ENCODE results near the gene ZNF555. TPM values are rescaled to one million over a fixed set of nuclear protein-coding genes. Genes with fewer than 3 reads are reported as not detected.

The ZNF555 gene
- total RNA-seq, 3 donors from 2014 or later (not counting 1 experiment from before 2014, with no cell fraction given) = 2.0 to 4.6 (median 2.9) TPM

DNA sequence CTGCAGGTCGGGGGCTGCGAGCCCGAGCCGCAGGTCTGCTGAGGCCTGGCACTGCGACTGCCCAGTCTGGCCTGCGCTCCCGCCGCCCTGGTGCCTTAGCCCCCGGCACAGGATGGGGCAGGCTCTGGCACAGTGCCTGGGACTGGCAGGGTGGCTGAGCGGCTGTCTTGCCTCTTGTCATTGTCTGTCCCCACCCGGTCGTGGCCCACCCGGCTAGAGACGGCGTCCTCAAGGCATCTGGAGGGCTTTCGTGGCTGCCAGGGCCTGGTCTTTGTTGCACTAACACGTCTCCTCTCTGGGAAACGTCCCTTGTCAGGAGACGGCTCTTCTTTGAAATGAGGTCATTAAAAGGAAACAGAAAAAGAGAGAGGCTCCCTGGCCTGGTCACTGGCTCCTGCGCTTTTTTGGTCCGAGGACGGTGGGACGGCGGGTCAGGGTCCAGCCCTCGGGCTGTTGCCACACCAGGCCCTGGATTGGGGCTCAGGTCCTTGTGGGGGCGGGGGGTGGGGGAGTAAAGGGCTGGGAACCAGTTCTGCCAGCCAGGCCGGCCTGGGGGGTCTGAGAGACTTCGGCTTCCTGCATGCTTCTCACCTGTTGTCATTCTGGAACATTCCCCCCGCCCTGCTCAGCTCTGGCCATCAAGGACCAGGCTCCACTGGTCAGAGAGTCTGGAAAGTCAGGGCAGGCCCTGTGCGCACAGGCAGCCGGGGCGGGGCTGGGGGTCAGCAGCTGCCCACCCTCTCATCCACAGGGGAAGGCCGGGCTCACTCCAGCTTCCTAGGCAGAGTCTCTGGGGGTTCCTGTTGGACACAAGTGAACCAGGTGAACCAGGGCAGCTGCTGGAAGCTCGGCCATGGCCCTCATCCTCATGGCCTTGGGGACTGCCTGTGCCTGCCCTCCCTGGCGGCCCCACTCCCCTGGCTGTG lies 27.8 kb upstream of the ZNF555 start:
- Histone ChIP-seq H3K4me1 (ENCODE audit: control insufficient read depth, insufficient read depth, low read length) (no peaks in the 10 kb centered on the region), H3K27ac (ENCODE audit: low read length) (no peak overlapping the region), H3K27me3 (ENCODE audit: control insufficient read depth, insufficient read depth, low read length) (no peaks in the 10 kb centered on the region), H3K9me3 (ENCODE audit: control insufficient read depth, insufficient read depth, low read length) (no peaks in the 10 kb centered on the region), H3K4me3 (ENCODE audit: low read length) (no peak overlapping the region), H3K36me3 (ENCODE audit: control insufficient read depth, insufficient read depth, low read length) (peaks cover 8% of the 10 kb centered on the region)
- H3K36me3 Mint-ChIP-seq = no peaks in the 10 kb centered on the region
- ATAC-seq (no peak), DNase-seq (no peak)
- no peaks in the 10 kb centered on the region for H3K27me3 Mint-ChIP-seq (ENCODE audit: low read depth in 2 of 2)
- no peak overlapping the region for H3K27ac Mint-ChIP-seq
- WGBS (ENCODE audit: insufficient coverage) = 97% methylated on average over 35 of the region's 35 CpGs
- TF ChIP-seq, protein P1, sequence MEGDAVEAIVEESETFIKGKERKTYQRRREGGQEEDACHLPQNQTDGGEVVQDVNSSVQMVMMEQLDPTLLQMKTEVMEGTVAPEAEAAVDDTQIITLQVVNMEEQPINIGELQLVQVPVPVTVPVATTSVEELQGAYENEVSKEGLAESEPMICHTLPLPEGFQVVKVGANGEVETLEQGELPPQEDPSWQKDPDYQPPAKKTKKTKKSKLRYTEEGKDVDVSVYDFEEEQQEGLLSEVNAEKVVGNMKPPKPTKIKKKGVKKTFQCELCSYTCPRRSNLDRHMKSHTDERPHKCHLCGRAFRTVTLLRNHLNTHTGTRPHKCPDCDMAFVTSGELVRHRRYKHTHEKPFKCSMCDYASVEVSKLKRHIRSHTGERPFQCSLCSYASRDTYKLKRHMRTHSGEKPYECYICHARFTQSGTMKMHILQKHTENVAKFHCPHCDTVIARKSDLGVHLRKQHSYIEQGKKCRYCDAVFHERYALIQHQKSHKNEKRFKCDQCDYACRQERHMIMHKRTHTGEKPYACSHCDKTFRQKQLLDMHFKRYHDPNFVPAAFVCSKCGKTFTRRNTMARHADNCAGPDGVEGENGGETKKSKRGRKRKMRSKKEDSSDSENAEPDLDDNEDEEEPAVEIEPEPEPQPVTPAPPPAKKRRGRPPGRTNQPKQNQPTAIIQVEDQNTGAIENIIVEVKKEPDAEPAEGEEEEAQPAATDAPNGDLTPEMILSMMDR (IDR thresholded peaks at IDR 0.05) = no peak
- H3K4me3 Mint-ChIP-seq = no peak overlapping the region
- intact Hi-C loops (cut with micrococcal nuclease) = no loop called here
- H3K4me1 Mint-ChIP-seq = no peaks in the 10 kb centered on the region
- no peaks in the 10 kb centered on the region for H3K9me3 Mint-ChIP-seq

DNA sequence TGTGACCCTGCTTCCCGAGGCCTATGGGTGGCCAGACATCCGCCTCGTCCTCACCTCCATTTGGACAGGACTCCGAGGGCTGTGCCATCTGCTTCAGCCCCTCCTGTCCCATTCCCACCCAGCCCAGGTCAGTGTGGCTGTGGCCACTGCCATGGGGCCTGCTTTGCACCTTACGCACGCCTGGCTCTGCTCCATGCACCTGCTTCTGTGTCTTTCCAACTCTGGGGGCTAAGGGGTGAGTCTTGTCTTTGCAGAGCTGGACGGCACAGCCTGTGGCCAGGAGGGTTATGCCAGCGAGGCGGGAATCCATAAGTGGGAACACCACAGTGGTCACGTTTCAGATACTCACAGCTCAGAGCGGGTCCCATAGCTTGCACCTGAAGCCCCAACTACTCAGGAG lies 26.8 kb upstream of the ZNF555 start:
- intact Hi-C loops (cut with micrococcal nuclease) = no loop called here
- Histone ChIP-seq H3K4me1 (ENCODE audit: control insufficient read depth, insufficient read depth, low read length) (peaks cover 3% of the 10 kb centered on the region), H3K36me3 (ENCODE audit: control insufficient read depth, insufficient read depth, low read length) (peaks cover 2% of the 10 kb centered on the region), H3K4me3 (ENCODE audit: low read length) (no peak overlapping the region), H3K9me3 (ENCODE audit: control insufficient read depth, insufficient read depth, low read length) (no peaks in the 10 kb centered on the region), H3K27ac (ENCODE audit: low read length) (no peak overlapping the region), H3K27me3 (ENCODE audit: control insufficient read depth, insufficient read depth, low read length) (no peaks in the 10 kb centered on the region)
- Mint-ChIP-seq H3K27ac (no peak overlapping the region), H3K27me3 (ENCODE audit: low read depth in 2 of 2) (no peaks in the 10 kb centered on the region), H3K4me1 (no peaks in the 10 kb centered on the region), H3K9me3 (no peaks in the 10 kb centered on the region), H3K4me3 (no peak overlapping the region), H3K36me3 (no peaks in the 10 kb centered on the region)
- WGBS (ENCODE audit: insufficient coverage) = 96% methylated on average over 11 of the region's 11 CpGs
- ATAC-seq (no peak), DNase-seq (no peak)
- TF ChIP-seq, protein P1 (IDR thresholded peaks at IDR 0.05) = no peak

DNA sequence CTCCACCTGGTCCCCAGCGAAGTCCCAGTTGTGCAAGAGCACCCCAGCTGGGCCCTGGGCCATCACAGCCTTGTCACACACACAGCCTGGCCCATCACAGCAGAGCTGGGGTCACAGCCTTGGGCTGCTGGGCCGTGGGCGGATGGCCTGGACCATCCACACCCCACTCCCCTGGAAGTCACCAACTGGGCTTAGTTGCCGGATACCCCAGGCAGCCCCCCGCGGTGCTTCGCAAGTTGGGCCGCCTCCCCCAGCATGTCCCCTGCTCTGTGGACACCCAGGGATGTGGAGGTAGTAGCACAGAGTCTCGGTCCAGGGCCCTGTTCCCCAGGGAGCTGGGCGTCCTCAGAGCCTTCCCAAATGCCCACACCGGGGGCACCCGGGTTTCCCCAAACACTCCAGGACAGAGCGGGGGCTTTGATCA lies 26.1 kb upstream of the ZNF555 start:
- no peaks in the 10 kb centered on the region for H3K36me3 ChIP-seq (ENCODE audit: control insufficient read depth, insufficient read depth, low read length)
- no peak for DNase-seq
- intact Hi-C loops (cut with micrococcal nuclease) = no loop called here
- H3K27ac Mint-ChIP-seq = no peak overlapping the region
- no peak overlapping the region for H3K27ac ChIP-seq (ENCODE audit: low read length)
- ATAC-seq = no peak
- H3K9me3 ChIP-seq (ENCODE audit: control insufficient read depth, insufficient read depth, low read length) = no peaks in the 10 kb centered on the region
- H3K4me3 ChIP-seq (ENCODE audit: low read length) = no peak overlapping the region
- no peaks in the 10 kb centered on the region for H3K27me3 Mint-ChIP-seq (ENCODE audit: low read depth in 2 of 2)
- H3K27me3 ChIP-seq (ENCODE audit: control insufficient read depth, insufficient read depth, low read length) = no peaks in the 10 kb centered on the region
- TF ChIP-seq, protein P1 (IDR thresholded peaks at IDR 0.05) = no peak
- H3K36me3 Mint-ChIP-seq = no peaks in the 10 kb centered on the region
- 95% methylated on average over 13 of the region's 13 CpGs for WGBS (ENCODE audit: insufficient coverage)
- H3K4me3 Mint-ChIP-seq = no peak overlapping the region
- H3K9me3 Mint-ChIP-seq = no peaks in the 10 kb centered on the region
- no peaks in the 10 kb centered on the region for H3K4me1 Mint-ChIP-seq
- H3K4me1 ChIP-seq (ENCODE audit: control insufficient read depth, insufficient read depth, low read length) = peaks cover 6% of the 10 kb centered on the region
